HG03039 (cell line): ENCODE results near the gene TNP2.

Experiments
- ATAC-seq: cut with Tn5 transposase; IDR thresholded peaks from one replicate; pipeline ENCODE4 v1.9.1; 2021; ENCODE audit warnings: mild to moderate bottlenecking, moderate library complexity; ENCODE audit not compliant: unreplicated experiment

TNP2 gene

GRCh38 chr16:11268921-11269375, at the start of gene TNP2:
Gene TNP2, minus strand, starts transcription at chr16:11269325. Its CDS starts 63 bp downstream, at chr16:11269262.
- ATAC-seq: no peak

GRCh38 chr16:11318817-11319216, 49.7 kb upstream of the TNP2 start:
- ATAC-seq: no peak

DNA sequence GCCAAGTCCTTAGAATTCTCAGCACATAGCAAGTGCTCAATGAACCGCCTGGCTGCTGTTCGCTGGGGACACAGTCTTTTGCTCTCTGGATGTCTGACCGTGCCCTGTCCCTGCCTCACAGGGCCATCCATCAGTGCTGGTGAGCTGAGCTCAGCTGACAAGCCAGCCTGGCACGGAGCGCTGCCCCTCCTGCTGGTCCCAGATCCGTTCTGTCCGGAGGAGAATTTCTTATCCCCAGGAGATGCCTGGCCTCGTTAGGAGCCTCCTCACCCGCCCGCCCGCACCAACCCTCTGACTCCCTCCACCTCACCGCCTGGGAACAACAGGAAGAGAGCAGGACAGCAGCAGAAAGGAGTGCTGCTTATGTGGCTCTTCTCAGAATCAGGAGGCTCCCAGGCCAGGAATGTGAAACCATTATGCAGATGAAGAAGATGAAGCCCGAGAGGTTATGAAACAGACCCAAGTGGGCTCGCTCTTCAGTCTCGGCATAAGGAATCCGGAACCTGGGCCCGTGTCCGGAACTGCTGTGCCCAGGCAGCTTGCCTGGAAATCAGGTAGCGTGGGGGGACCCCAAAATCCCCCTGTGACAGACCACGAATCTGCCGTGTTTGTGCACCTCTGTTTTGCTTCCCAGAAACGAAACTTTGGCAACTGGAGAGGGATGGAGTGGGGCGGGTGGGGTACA, 47.3 kb upstream of the TNP2 start:
- ATAC-seq: no peak

GRCh38 chr16:11315510-11315909, 46.4 kb upstream of the TNP2 start:
- no peak for ATAC-seq

GRCh38 chr16:11314309-11314894, 45.3 kb upstream of the TNP2 start:
- no peak for ATAC-seq

GRCh38 chr16:11313493-11314308, 44.6 kb upstream of the TNP2 start:
- no peak for ATAC-seq

DNA sequence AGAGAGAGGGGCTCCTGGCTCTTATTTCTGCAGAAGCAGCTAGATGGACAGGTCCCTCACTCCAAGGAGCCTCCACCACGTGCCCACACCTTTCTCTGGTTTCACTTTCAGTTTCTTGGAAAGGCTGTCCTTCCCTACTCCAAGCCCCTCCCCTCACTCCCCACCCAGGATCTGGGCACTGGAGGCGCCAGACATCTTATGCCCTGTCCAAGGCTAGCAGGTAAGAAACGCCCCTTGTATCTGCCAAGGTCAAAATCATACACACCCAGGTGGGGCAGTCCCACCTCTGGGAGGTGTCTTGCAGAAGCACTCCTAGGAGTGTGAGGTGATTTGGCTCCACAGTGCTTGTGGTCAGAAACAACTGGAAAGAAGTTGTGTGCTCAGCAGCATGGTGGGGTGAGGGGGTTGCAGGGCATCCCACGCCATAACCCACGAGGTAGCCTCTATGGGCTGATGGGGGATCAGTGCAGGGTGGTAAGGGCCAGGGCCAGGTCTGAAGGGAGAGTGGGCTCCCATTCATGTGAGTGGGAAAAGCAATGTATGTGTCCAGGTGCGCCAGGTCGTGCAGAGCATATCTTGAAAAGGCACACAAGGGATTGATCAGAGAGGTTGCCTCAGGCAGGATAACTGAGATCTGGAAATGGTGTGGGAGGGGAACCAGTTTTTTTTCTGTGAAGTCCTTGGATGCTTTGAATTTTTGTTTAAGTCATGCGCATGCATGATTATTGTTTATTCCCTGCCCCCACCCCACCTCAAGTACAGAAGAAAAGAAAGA, 43.8 kb upstream of the TNP2 start:
- no peak for ATAC-seq

GRCh38 chr16:11310997-11311561, 42.0 kb upstream of the TNP2 start:
- ATAC-seq: peak; percentile 42

- ATAC-seq: no peak
Measured at GRCh38 chr16:11310634-11310977, 41.5 kb upstream of the TNP2 start.

DNA sequence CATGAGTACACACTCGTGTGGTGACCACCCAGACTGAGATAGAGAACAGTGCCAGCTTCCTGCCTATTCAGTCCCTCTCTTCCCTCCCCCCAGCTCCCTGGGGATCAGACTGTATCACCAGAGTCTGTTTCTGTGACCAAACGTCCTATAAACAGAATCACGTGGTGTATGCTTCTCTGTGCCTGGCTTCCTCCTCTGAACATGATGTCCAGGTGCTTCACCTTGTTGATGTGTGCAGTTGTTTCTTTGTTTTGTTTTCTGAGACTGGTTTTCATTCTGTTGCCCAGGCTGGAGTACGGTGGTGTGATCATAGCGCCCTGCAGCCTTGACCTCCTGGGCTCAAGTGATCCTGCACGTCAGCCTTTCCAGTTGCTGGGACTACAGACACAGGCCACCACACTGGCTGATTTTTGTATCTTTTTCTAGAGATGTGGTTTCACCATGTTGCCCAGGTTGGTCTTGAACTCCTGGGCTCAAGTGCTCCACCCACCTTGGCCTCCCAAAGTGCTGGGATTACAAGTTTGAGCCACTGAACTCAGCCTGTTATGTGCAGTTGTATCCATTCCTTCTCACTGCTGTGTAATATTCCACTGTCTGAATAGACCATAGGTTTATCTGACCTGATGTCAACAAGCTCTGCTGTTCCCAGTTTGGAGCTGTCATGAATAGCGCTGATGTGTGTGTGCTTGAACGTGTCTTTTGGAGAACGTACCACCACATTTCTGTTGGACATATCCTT, 40.9 kb upstream of the TNP2 start:
- peak; percentile 35 for ATAC-seq

DNA sequence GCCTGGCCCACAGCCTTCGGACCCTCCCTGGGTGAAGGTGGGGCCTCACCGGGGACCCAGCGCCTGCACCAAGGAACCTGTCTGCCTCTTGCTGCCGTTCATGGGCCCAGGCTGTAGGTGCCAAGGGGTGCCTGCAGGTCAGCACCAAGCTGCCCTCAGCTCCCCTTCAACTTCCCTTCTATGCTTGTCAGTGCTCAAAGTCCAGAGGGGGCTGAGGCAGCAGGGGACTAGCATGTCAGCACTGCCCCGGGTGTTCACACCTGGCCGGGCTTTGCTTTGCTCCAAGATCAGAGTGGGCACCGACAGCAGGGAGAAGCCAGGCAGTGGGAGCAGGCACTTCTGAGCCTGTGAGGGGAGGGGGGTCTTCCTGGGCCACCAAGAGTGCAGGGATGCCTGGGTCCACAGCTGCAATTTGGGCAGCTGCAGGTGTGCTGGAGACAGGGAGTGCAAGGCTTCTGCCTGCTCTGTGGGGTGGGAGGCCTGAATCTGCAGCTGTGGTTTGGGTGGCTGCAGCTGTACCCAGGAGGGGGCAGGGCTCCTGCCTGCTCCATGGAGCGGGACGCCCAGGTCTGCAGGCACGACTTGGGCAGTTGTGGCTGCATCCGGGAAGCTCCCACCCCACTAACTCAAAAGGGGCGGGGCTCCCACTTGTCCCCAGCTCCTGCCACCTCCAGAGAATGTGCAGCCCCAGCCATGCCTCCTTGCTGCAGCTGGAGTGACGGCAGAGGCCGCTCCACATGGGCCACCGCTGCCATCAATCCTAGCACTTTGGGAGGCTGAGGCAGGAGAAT, 39.6 kb upstream of the TNP2 start:
- no peak for ATAC-seq

- no peak for ATAC-seq
Measured at GRCh38 chr16:11307639-11308492, 38.7 kb upstream of the TNP2 start.

- ATAC-seq: no peak
Measured at GRCh38 chr16:11306997-11307638, 38.0 kb upstream of the TNP2 start.

DNA sequence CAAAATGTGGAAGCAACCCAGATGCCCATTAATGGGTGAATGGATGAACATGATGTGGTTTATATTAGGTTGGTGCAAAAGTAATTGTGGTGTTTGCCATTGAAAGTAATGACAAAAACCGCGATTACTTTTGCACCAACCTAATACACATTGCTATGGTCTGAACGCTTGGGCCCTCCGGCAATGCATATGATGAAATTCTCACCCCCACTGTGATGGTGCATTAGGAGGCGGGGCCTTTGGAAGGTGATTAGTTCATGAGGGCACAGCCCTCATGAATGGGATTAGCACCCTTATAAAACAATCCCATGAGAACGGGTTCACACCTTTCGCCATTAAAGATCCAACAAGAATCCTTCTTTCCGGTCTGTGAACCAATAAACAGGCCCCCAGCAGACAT, 37.3 kb upstream of the TNP2 start:
- no peak for ATAC-seq

DNA sequence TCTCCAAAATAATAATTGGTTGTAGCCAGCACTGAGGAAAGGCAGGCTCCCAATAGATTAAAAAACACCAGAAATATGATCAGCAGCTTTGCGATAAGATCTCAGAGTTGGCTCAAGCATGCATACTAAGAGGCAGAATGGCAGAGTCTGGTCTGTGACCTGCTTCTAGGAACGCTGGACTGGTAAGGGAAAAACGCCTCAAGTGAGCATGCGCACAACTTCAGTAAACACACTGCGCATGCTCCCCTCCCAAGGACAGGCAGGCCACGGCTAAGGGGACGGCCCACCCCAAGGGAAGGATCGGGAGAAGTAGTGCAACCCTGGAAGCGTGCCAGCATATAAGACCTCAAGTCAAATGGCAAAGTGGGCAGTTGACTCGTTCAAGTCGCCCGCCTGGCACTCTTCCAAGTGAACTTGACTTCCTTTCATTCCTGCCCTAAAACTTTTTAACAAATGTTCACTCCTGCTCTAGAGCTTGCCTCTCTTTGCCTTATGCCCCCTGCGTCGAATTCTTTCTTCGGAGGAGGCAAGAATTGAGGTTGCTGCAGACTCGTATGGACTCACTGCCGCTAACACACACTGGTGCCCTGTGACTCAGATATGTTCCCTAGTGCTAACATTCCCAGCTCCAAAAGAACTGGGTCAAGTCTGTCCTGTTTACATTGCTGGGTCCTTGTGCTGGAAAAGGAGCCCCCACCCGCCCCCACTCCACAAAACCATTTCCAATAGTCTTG, 34.4 kb upstream of the TNP2 start:
- no peak for ATAC-seq

DNA sequence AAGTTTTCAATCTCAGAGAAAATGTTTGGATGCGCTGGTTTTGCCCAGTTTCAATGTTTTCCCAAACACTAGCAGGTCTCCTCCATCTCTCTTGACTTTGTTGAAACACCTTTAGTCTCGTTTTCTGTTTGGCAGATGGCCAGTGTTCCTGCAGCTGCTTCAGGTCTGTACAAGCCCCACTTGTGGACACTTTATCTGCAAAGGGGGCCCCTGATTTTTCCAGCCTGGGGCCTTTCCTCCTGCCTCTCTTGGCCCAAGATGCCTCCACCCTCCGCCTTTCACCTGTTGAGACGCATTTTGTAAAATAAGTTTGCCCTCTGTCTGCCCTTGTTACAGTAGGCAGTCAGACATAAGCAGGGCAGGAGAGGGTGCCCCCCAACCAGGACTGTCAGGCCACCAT, 33.9 kb upstream of the TNP2 start:
- ATAC-seq: no peak
